ENCODE measurements around the gene HOMER2. TPM values are rescaled to one million over a fixed set of nuclear protein-coding genes. Genes with fewer than 3 reads are reported as not detected.

Gene HOMER2
- total RNA-seq, 1 donor from 2014 or later: 22.0 TPM

- Histone ChIP-seq H3K4me3 (no peak overlapping the region), H3K4me1 (no peaks in the 10 kb centered on the region), H3K9me3 (no peaks in the 10 kb centered on the region), H3K27me3 (no peaks in the 10 kb centered on the region), H3K36me3 (no peaks in the 10 kb centered on the region), H3K27ac (no peak overlapping the region)
- DNase-seq (ENCODE audit: low spot score in 2 of 2): no peak
- no peak for TF ChIP-seq CTCF (IDR thresholded peaks at IDR 0.05)
- intact Hi-C loops (cut with DNase I): no loop called here
Measured at GRCh38 chr15:82848241-82848993, 104.1 kb downstream of the HOMER2 start.

GRCh38 chr15:82847703-82848102 lies 104.8 kb downstream of the HOMER2 start:
- DNase-seq (ENCODE audit: low spot score in 2 of 2): no peak
- no peak for TF ChIP-seq CTCF (IDR thresholded peaks at IDR 0.05)
- Histone ChIP-seq H3K4me3 (no peak overlapping the region), H3K27me3 (no peaks in the 10 kb centered on the region), H3K9me3 (no peaks in the 10 kb centered on the region), H3K27ac (no peak overlapping the region), H3K4me1 (no peaks in the 10 kb centered on the region), H3K36me3 (no peaks in the 10 kb centered on the region)
- intact Hi-C loops (cut with DNase I): no loop called here

GRCh38 chr15:82846621-82847020 lies 105.9 kb downstream of the HOMER2 start:
- no peaks in the 10 kb centered on the region for H3K4me1 ChIP-seq
- H3K27ac ChIP-seq: no peak overlapping the region
- H3K27me3 ChIP-seq: no peaks in the 10 kb centered on the region
- no peak for TF ChIP-seq CTCF (IDR thresholded peaks at IDR 0.05)
- no peaks in the 10 kb centered on the region for H3K9me3 ChIP-seq
- no peak overlapping the region for H3K4me3 ChIP-seq
- intact Hi-C loops (cut with DNase I): no loop called here
- no peaks in the 10 kb centered on the region for H3K36me3 ChIP-seq
- no peak for DNase-seq (ENCODE audit: low spot score in 2 of 2)

- DNase-seq (ENCODE audit: low spot score in 2 of 2): no peak
- no peak for TF ChIP-seq CTCF (IDR thresholded peaks at IDR 0.05)
- Histone ChIP-seq H3K36me3 (no peaks in the 10 kb centered on the region), H3K27me3 (no peaks in the 10 kb centered on the region), H3K27ac (no peak overlapping the region), H3K4me1 (no peaks in the 10 kb centered on the region), H3K9me3 (no peaks in the 10 kb centered on the region), H3K4me3 (no peak overlapping the region)
- intact Hi-C loops (cut with DNase I): no loop called here
Measured at GRCh38 chr15:82845686-82846085, 106.8 kb downstream of the HOMER2 start.

GRCh38 chr15:82843566-82843965 lies 109.0 kb downstream of the HOMER2 start:
- Histone ChIP-seq H3K27ac (no peak overlapping the region), H3K4me3 (no peak overlapping the region), H3K36me3 (no peaks in the 10 kb centered on the region), H3K4me1 (no peaks in the 10 kb centered on the region), H3K27me3 (no peaks in the 10 kb centered on the region), H3K9me3 (no peaks in the 10 kb centered on the region)
- DNase-seq (ENCODE audit: low spot score in 2 of 2): no peak
- intact Hi-C loops (cut with DNase I): no loop called here
- no peak for TF ChIP-seq CTCF (IDR thresholded peaks at IDR 0.05)
